GM23338 (cell line): ENCODE results near the gene TMEM63C.

Experiments
- CREB1 ChIP-seq: fragments of 250-450 bp; sonication (Bioruptor Pico); IDR thresholded peaks from 2 replicates; pipeline ENCODE4 v1.5.0; 2020; ENCODE audit warnings: low read depth, mild to moderate bottlenecking, moderate library complexity
- ZNF331 ChIP-seq: fragments of 250-450 bp; sonication (Bioruptor Pico); IDR thresholded peaks from 2 replicates; pipeline ENCODE4 v1.5.0; 2020; ENCODE audit warnings: low read depth, mild to moderate bottlenecking, moderate library complexity
- TF ChIP-seq, protein P1 (sequence below), 2 experiments: fragments of 200-600 bp in 1 of 2; sonication (generic) in 1 of 2; conservative IDR thresholded peaks; 2 replicates each; pipeline versions ENCODE4 v1.5.1 to v1.6.1; 2016 to 2017; ENCODE audit warnings: antibody characterized with exemption in 2 of 2, low read depth in 2 of 2, mild to moderate bottlenecking in 2 of 2, moderate library complexity in 1 of 2

DNA sequence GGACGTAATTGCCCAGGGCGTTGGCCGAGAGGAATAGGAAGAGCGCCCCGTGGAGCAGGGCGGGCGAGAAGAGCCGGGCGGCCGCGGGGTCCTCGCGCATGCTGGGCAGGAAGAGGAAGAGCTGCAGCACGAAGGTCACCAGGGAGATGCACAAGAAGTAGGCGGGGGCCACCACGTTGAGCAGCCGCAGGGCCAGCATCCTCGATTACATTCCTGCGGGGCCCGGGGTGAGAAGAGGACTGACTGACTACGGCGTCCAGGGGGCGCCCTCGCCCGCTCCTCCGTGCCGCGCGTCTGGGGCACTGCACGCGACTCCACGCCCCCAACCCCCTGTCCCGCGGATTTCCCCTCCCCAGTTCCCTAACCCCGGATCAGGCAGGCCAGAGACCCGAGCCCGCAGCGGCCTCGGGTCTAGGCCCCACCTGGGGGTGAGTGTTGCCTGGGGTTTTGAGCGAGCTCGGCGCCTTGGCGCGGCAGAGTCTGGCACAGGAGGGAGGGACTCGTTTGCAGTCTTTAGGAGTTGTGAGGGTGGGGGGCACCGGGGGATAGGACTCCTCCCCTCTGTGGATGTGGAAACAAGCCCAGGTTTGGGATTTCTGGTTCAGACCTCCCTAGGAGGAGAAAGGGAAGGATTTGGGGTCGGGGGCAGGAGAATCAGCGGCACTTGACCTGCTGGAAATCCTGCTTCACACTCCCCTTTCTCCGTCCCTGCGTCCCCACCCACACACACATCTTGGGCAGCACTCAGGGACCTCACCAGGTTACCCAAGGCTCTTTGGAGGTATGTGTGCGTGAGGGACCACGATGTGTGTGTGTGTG, 41.8 kb upstream of the TMEM63C start:
- TF ChIP-seq ZNF331 (CRISPR knock-in tag), result no peak
- TF ChIP-seq, protein P1, sequence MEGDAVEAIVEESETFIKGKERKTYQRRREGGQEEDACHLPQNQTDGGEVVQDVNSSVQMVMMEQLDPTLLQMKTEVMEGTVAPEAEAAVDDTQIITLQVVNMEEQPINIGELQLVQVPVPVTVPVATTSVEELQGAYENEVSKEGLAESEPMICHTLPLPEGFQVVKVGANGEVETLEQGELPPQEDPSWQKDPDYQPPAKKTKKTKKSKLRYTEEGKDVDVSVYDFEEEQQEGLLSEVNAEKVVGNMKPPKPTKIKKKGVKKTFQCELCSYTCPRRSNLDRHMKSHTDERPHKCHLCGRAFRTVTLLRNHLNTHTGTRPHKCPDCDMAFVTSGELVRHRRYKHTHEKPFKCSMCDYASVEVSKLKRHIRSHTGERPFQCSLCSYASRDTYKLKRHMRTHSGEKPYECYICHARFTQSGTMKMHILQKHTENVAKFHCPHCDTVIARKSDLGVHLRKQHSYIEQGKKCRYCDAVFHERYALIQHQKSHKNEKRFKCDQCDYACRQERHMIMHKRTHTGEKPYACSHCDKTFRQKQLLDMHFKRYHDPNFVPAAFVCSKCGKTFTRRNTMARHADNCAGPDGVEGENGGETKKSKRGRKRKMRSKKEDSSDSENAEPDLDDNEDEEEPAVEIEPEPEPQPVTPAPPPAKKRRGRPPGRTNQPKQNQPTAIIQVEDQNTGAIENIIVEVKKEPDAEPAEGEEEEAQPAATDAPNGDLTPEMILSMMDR (conservative IDR thresholded peaks at IDR 0.05; ENCODE audit: low read depth in 2 of 2), result peak; percentile 75 to 84
- TF ChIP-seq CREB1 (CRISPR knock-in tag), result peak; percentile 50; the same call in 1 of the 2 replicates
